Pancreas (tissue), 10 donors: ENCODE data around the gene LTBP4. TPM values are rescaled to one million over a fixed set of nuclear protein-coding genes. Genes with fewer than 3 reads are reported as not detected.

Experiments
- ATAC-seq, 4 donors: fragments of 200-7000 bp; cut with Tn5 transposase; one replicate each; pipeline versions ENCODE4 v1.8.0 to v1.9.1; 2020; ENCODE audit warnings: mild to moderate bottlenecking in 4 of 4, moderate library complexity in 4 of 4
- DNase-seq, 6 donors: peaks; one replicate each; pipeline ENCODE4 v3.0.0-alpha.2; 2020
- FAIRE-seq: peaks from 2 replicates; lab custom pipeline; 2012; peaks lifted over from hg19 to GRCh38; lab: Jason Lieb, UNC
- H3K27ac ChIP-seq, 4 donors: fragments of 200-600 bp; sonication (generic); 1 replicate in 3 of 4; 2 replicates in 1 of 4; pipeline versions ENCODE4 v1.5.0 to v1.8.0; 2020
- H3K27me3 ChIP-seq, 4 donors: fragments of 200-600 bp; one replicate each; pipeline ENCODE4 v1.8.0; 2021
- H3K36me3 ChIP-seq, 3 donors: fragments of 200-600 bp; sonication (generic) in 1 of 3; one replicate each; pipeline versions ENCODE4 v1.5.0 to v1.8.0; 2020 to 2021
- H3K4me1 ChIP-seq, 3 donors: fragments of 200-600 bp; one replicate each; pipeline ENCODE4 v1.8.0; 2021
- H3K4me3 ChIP-seq, 4 donors: fragments of 200-600 bp; sonication (generic) in 2 of 4; one replicate each; pipeline versions ENCODE4 v1.5.0 to v1.8.0; 2020 to 2021
- H3K9me3 ChIP-seq, 4 donors: fragments of 200-600 bp; one replicate each; pipeline ENCODE4 v1.8.0; 2021
- CTCF ChIP-seq, 4 donors: fragments of 200-600 bp; sonication (generic) in 3 of 4; IDR thresholded peaks; one replicate each; pipeline versions ENCODE4 v1.5.0 to v1.8.0; 2021; ENCODE audit warnings: antibody characterized with exemption in 4 of 4
- WGBS, 2 donors: extraction: QIAGEN DNeasy Blood & Tissue Kit; methylation state at CpG; one replicate each; pipeline ENCODE4 v1.1.7; 2013; 5-methylcytosine and 5-hydroxymethylcytosine counted together
- intact Hi-C, 3 donors: fragments of 100-400 bp; cut with DNase I; formaldehyde crosslinking; loops; one replicate each; pipeline versions ENCODE4 v1.11.1 to v1.14.2; 2022
- polyA plus RNA-seq, 2 donors: library from polyadenylated mRNA; stranded (reverse); fragments of 200-250 nt; gene quantifications; one replicate each; pipeline ENCODE4 v1.2.3, GENCODE V29; 2013
- total RNA-seq, 6 donors: library from RNA; stranded (reverse); fragmentation: NEBNext Ultra II Directional in 4 of 6; extraction: Animal tissue kit (Norgen Biotek cat#: 25700) in 4 of 6; gene quantifications; one replicate each; pipeline versions ENCODE4 v1.2.1 to v1.2.4, GENCODE V29; 2021 to 2023
- donor health status: healthy with polysubstance abuse.
- donor health status: DM: no; HTN: no; CAD: no; lungs with moderate emphysema.
- donor health status: DM: no; HTN: no; CAD: no.
- donor health status: control.
- donor health status: control.
- donor health status: Bipolar disorder and iron deficiency.
- donor health status: DM: yes; HTN: yes; CAD: no.
- donor health status: DM: no; HTN: no; CAD: no.
- donor health status: DM: no; HTN: no; CAD: no.
- donor health status: DM: yes; HTN: yes; CAD: no.

The LTBP4 gene
- total and polyA plus RNA-seq, 8 donors: 18.7 to 48.9 (median 28.2) TPM

GRCh38 chr19:40616941-40617340 lies 15.8 kb downstream of the LTBP4 start:
- FAIRE-seq (no peak), DNase-seq (peak in 1 of 6 donors; percentile 34), ATAC-seq (no peak)
- intact Hi-C loops: no loop called here
- Histone ChIP-seq H3K4me3 (no peak overlapping the region), H3K27me3 (no peaks in the 10 kb centered on the region), H3K9me3 (no peaks in the 10 kb centered on the region), H3K36me3 (no peaks in the 10 kb centered on the region), H3K27ac (no peak overlapping the region), H3K4me1 (no peaks in the 10 kb centered on the region)
- 92 to 95% methylated on average over 17 of the region's 17 CpGs for WGBS, 2 donors
- no peak for TF ChIP-seq CTCF (IDR thresholded peaks at IDR 0.05)

- DNase-seq (no peak), FAIRE-seq (no peak), ATAC-seq (no peak)
- intact Hi-C loops: no loop called here
- no peaks in the 10 kb centered on the region for H3K9me3 ChIP-seq
- no peaks in the 10 kb centered on the region for H3K36me3 ChIP-seq
- H3K4me1 ChIP-seq: no peaks in the 10 kb centered on the region
- TF ChIP-seq CTCF (IDR thresholded peaks at IDR 0.05): no peak
- H3K4me3 ChIP-seq: no peak overlapping the region
- no peak overlapping the region for H3K27ac ChIP-seq
- WGBS, 2 donors: 93 to 96% methylated on average over 4 of the region's 4 CpGs
- no peaks in the 10 kb centered on the region for H3K27me3 ChIP-seq
Observed at GRCh38 chr19:40617961-40618360, 16.8 kb downstream of the LTBP4 start.

GRCh38 chr19:40619333-40620160 lies 18.4 kb downstream of the LTBP4 start:
- Histone ChIP-seq H3K27ac (no peak overlapping the region), H3K4me1 (no peaks in the 10 kb centered on the region), H3K4me3 (no peak overlapping the region), H3K9me3 (no peaks in the 10 kb centered on the region), H3K36me3 (no peaks in the 10 kb centered on the region), H3K27me3 (no peaks in the 10 kb centered on the region)
- DNase-seq (no peak), ATAC-seq (no peak), FAIRE-seq (no peak)
- TF ChIP-seq CTCF (IDR thresholded peaks at IDR 0.05): no peak
- WGBS, 2 donors: 75% methylated on average over 11 of the region's 11 CpGs
- intact Hi-C loops: no loop called here

GRCh38 chr19:40620161-40620485 lies 19.0 kb downstream of the LTBP4 start:
- WGBS, 2 donors: 86 to 91% methylated on average over 8 of the region's 8 CpGs
- Histone ChIP-seq H3K9me3 (no peaks in the 10 kb centered on the region), H3K27ac (no peak overlapping the region), H3K36me3 (no peaks in the 10 kb centered on the region), H3K4me1 (no peaks in the 10 kb centered on the region), H3K27me3 (no peaks in the 10 kb centered on the region), H3K4me3 (no peak overlapping the region)
- TF ChIP-seq CTCF (IDR thresholded peaks at IDR 0.05): no peak
- DNase-seq (no peak), FAIRE-seq (no peak), ATAC-seq (no peak)
- intact Hi-C loops: no loop called here

- Histone ChIP-seq H3K4me3 (no peak overlapping the region), H3K4me1 (no peaks in the 10 kb centered on the region), H3K27me3 (no peaks in the 10 kb centered on the region), H3K9me3 (no peaks in the 10 kb centered on the region), H3K27ac (no peak overlapping the region), H3K36me3 (no peaks in the 10 kb centered on the region)
- 71 to 78% methylated on average over 2 of the region's 2 CpGs for WGBS, 2 donors
- no peak for FAIRE-seq
- no peak for TF ChIP-seq CTCF (IDR thresholded peaks at IDR 0.05)
- intact Hi-C loops: no loop called here
- no peak for ATAC-seq
- DNase-seq: no peak
Observed at GRCh38 chr19:40621283-40621682, 20.1 kb downstream of the LTBP4 start.
